AG04450 (cell line): ENCODE results near the gene SZRD1. TPM values are rescaled to one million over a fixed set of nuclear protein-coding genes. Genes with fewer than 3 reads are reported as not detected.

Source experiments
- CTCF ChIA-PET: fragments of 300-600, 350-600 bp; formaldehyde crosslinking; extraction: SDS; loops from one replicate; lab custom pipeline; 2022; ENCODE audit warnings: antibody characterized with exemption, inconsistent platforms; lab: Charles Lee
- POLR2A ChIA-PET: fragments of 350-600 bp; formaldehyde crosslinking; extraction: SDS; loops from one replicate; lab custom pipeline; 2021; ENCODE audit warnings: antibody characterized with exemption, inconsistent platforms; lab: Yijun Ruan, JAX
- DNase-seq: peaks from one replicate; pipeline ENCODE4 v3.0.0-alpha.2; 2011; ENCODE audit warnings: low read depth, low spot score
- H3K27ac ChIP-seq: one replicate; pipeline ENCODE4 v1.5.1; 2012; ENCODE audit warnings: low read depth, low read length, control low read depth
- H3K27me3 ChIP-seq: one replicate; pipeline ENCODE4 v1.6.0; 2012; ENCODE audit warnings: low read length; ENCODE audit not compliant: control insufficient read depth, insufficient read depth
- H3K4me3 ChIP-seq: 2 replicates; pipeline ENCODE4 v1.5.1; 2011; ENCODE audit warnings: mild to moderate bottlenecking, low read depth, low read length, control low read depth
- H3K9me3 ChIP-seq: 2 replicates; pipeline ENCODE4 v1.5.1; 2012; ENCODE audit warnings: low read length; ENCODE audit not compliant: control insufficient read depth, insufficient read depth
- polyA plus RNA-seq: library from polyadenylated mRNA; depleted of rRNA; stranded (reverse); fragments of >200 nt; gene quantifications from 2 replicates; pipeline ENCODE4 v1.2.3, GENCODE V29; 2011
- TF ChIP-seq, protein P1 (sequence below): IDR thresholded peaks from 2 replicates; pipeline ENCODE4 v1.5.1; 2011; ENCODE audit warnings: low read depth, low read length, control low read depth, inconsistent platforms

Gene SZRD1
- polyA plus RNA-seq, 1 experiment, result 92.0 TPM

DNA sequence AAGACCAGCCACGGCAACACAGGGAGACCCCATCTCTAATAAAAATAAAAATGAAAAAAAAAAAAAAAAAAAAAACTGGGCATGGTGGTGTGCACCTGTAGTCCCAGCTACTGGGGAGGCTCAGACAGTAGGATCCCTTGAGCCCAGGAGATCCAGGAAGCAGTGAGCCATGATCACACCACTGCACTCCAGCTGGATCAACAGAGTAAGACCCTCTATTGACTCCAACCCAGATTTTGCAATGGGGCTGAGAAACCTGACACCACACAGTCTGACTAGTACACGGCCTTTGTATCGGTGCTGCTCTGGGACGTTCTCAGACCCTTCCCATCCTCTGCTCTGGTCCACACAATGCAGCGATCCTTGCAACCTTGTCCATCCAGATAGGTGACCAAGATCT is 38.4 kb downstream of the SZRD1 start:
- Histone ChIP-seq H3K9me3 (no peaks in the 10 kb centered on the region), H3K27me3 (peaks cover 3% of the 10 kb centered on the region), H3K4me3 (no peak overlapping the region), H3K27ac (no peak overlapping the region)
- POLR2A ChIA-PET, result no interaction called here
- DNase-seq, result no peak
- CTCF ChIA-PET, result no interaction called here
- TF ChIP-seq, protein P1, sequence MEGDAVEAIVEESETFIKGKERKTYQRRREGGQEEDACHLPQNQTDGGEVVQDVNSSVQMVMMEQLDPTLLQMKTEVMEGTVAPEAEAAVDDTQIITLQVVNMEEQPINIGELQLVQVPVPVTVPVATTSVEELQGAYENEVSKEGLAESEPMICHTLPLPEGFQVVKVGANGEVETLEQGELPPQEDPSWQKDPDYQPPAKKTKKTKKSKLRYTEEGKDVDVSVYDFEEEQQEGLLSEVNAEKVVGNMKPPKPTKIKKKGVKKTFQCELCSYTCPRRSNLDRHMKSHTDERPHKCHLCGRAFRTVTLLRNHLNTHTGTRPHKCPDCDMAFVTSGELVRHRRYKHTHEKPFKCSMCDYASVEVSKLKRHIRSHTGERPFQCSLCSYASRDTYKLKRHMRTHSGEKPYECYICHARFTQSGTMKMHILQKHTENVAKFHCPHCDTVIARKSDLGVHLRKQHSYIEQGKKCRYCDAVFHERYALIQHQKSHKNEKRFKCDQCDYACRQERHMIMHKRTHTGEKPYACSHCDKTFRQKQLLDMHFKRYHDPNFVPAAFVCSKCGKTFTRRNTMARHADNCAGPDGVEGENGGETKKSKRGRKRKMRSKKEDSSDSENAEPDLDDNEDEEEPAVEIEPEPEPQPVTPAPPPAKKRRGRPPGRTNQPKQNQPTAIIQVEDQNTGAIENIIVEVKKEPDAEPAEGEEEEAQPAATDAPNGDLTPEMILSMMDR, result no peak

DNA sequence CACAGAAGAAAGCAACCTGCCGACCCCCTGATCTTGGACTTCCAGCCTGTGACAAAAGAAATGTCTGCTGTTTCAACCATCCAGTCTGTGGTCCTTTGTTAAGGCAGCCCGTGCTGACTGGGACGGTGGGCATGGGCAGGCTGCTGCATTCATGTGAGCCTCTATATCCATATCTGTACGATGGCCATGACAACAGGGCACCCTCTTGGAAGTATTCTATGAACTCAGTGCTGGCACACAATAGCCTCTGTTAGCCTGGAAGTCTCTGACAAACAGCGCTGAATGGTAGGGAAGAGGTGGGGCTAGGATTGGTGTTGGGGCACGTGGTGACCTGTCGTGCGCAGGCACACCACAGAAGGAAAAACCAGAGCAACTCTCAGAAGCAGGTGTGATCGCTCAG is 39.8 kb downstream of the SZRD1 start:
- TF ChIP-seq, protein P1, result no peak
- CTCF ChIA-PET, result no interaction called here
- DNase-seq, result no peak
- Histone ChIP-seq H3K9me3 (no peaks in the 10 kb centered on the region), H3K4me3 (no peak overlapping the region), H3K27ac (no peak overlapping the region), H3K27me3 (peaks cover 3% of the 10 kb centered on the region)
- POLR2A ChIA-PET, result no interaction called here

DNA sequence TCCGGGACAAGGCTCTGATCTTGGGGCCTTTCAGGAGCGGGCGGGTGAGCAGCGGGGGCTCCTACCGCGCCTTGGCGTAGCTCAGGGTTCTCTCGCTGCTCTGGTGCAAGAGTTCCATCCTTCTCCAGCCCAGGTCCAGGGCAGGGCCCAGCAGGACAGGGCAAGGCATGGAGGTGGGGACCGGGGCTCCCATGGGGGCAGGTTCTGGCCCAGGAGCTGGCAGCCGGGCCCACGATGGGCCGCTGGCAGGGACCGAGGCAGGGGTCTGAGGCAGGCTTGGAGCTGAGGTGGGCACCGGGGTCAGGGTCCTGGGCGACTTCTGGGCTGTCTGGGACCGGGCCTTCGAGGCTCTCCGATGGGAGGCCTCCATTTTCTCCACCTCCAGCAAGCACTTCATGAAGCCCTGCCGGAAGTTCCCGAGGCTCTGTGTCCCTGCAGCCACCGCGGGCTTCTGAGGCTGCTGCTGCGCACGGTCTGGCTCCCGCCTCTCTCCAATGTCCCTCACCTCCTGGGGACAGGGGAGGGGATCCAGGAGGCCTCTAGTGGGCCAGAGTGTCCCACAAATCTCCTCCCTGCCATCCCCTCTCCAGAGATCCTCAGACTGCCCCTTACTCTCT is 42.6 kb downstream of the SZRD1 start:
- ChIA-PET CTCF (no interaction called here), POLR2A (interaction anchor here (0.7 kb wide), 2 partner anchors 17 to 34 kb away, joined by 3 read pairs; no protein-coding TSS in a partner anchor)
- no peak overlapping the region for H3K4me3 ChIP-seq
- H3K27me3 ChIP-seq, result peaks cover 3% of the 10 kb centered on the region
- H3K27ac ChIP-seq, result no peak overlapping the region
- no peaks in the 10 kb centered on the region for H3K9me3 ChIP-seq
- no peak for DNase-seq
- TF ChIP-seq, protein P1, result no peak

DNA sequence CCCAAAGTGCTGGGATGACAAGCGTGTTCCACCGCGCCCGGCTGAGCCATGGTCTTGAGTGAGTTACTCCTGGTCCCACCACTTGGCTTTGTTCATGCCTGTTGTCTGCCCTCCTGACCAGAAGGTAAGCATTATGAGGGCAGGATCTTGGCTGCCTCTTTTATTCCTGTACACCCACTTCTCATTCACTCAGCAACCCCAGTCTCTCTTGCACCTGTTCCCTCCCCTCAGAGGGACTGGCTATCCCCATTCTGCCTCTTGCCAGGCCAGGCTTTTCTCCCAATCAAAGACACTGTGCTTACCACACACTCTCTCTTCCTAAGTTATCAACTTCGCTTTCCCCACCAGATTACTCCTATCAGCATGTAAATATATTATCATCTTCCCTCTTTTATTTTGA is 43.8 kb downstream of the SZRD1 start:
- ChIA-PET CTCF (no interaction called here), POLR2A (no interaction called here)
- no peak overlapping the region for H3K27ac ChIP-seq
- H3K27me3 ChIP-seq, result peaks cover 3% of the 10 kb centered on the region
- DNase-seq, result no peak
- no peaks in the 10 kb centered on the region for H3K9me3 ChIP-seq
- TF ChIP-seq, protein P1, result no peak
- no peak overlapping the region for H3K4me3 ChIP-seq

DNA sequence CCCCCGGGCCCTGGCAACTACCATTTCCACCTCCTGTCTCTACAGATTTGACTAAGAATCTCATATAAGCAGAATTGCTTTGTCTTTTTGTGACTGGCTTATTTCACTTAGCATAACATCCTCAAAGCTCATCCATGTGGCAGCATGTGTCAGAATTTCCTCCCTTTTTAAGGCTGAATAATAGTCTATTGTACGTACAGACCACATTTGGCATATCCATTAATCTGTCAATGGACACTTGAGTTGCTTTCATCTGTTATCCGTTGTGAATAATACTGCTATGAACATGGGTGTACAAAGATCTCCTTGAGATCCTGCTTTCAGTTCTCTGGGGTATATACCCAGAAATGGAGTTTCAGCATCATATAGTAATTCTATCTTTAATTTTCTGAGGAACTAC is 46.1 kb downstream of the SZRD1 start:
- TF ChIP-seq, protein P1, result no peak
- POLR2A ChIA-PET, result no interaction called here
- Histone ChIP-seq H3K4me3 (no peak overlapping the region), H3K9me3 (no peaks in the 10 kb centered on the region), H3K27ac (no peak overlapping the region), H3K27me3 (no peaks in the 10 kb centered on the region)
- DNase-seq, result no peak
- CTCF ChIA-PET, result no interaction called here
